H1 (cell line): ENCODE results near the gene PRMT5. TPM values are rescaled to one million over a fixed set of nuclear protein-coding genes. Genes with fewer than 3 reads are reported as not detected.

Experiments used
- CHD2 ChIP-seq: IDR thresholded peaks from 2 replicates; pipeline ENCODE4 v1.6.1; 2012; ENCODE audit warnings: low read length, improper control_type of control experiment
- EZH2 ChIP-seq: fragments of 200-600 bp; sonication (generic); IDR thresholded peaks from 2 replicates; pipeline ENCODE4 v1.7.1; 2012; ENCODE audit warnings: low read depth, mild to moderate bottlenecking, moderate library complexity, low read length, inconsistent platforms; ENCODE audit not compliant: severe bottlenecking
- HDAC2 ChIP-seq, 2 experiments: fragments of 300-600 bp in 1 of 2; sonication (generic) in 1 of 2; IDR thresholded peaks; 2 replicates each; pipeline ENCODE4 v1.6.1; 2011 to 2012; ENCODE audit warnings: low read depth in 2 of 2, low read length in 2 of 2, mild to moderate bottlenecking in 2 of 2, moderate library complexity in 2 of 2, borderline replicate concordance in 1 of 2, inconsistent platforms in 1 of 2
- SAP30 ChIP-seq: fragments of 300-600 bp; sonication (generic); IDR thresholded peaks from 2 replicates; pipeline ENCODE4 v1.7.1; 2012; ENCODE audit warnings: low read length, moderate library complexity, mild to moderate bottlenecking, inconsistent platforms; ENCODE audit not compliant: insufficient read depth, insufficient replicate concordance
- SRF ChIP-seq: IDR thresholded peaks from 2 replicates; pipeline ENCODE4 v1.6.1; 2011; ENCODE audit warnings: mild to moderate bottlenecking, low read depth, low read length, moderate library complexity
- YY1 ChIP-seq: IDR thresholded peaks from 2 replicates; pipeline ENCODE4 v1.6.1; 2011; ENCODE audit warnings: low read depth, mild to moderate bottlenecking, low read length
- polyA plus RNA-seq, 7 experiments: library from polyadenylated mRNA; depleted of rRNA in 3 of 7; stranded (reverse) in 5 of 7; unstranded in 2 of 7; fragments of >200 nt in 5 of 7; fragments of 200-250 nt in 2 of 7; gene quantifications; 1 replicate in 5 of 7; 2 replicates in 1 of 7; 4 replicates in 1 of 7; pipeline versions ENCODE4 v1.2.1 to v1.2.3, GENCODE V29; 2011 to 2013; ENCODE audit warnings: missing spikeins in 2 of 7, mixed read lengths in 2 of 7
- total RNA-seq: library from RNA; stranded (reverse); fragmentation: NEBNext Ultra II Directional; extraction: Animal tissue kit (Norgen Biotek cat#: 25700); gene quantifications from 2 replicates; pipeline ENCODE4 v1.2.1, GENCODE V29; 2021
- TF ChIP-seq, protein P1 (sequence below): IDR thresholded peaks from 2 replicates; pipeline ENCODE4 v1.6.1; 2012; ENCODE audit warnings: low read length, inconsistent platforms

The PRMT5 gene
- total and polyA plus RNA-seq, 2 of the 8 experiments (the other 6 are each of a cell fraction or from before 2014, with no cell fraction given), result 171 to 402 TPM

DNA sequence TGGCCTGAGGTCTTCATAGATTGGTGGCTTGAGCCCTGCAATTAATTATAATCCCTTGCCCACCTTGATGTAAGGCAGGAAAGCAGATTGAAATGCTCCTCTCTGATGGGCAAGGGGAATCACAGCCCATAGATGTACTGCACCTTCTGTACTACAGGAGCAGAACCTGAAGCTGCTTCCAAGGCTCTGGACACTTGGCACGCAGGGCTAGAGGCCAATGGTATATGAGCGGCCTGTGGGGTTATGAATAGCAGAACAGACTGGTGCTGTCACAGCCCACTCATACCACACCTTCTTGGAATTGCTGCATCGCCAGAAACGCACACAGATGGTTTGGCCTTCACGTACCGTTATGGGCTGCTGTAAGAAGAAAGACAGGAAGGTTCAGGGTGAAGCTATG, 8.5 kb downstream of the PRMT5 start (continued):
- TF ChIP-seq, protein P1, sequence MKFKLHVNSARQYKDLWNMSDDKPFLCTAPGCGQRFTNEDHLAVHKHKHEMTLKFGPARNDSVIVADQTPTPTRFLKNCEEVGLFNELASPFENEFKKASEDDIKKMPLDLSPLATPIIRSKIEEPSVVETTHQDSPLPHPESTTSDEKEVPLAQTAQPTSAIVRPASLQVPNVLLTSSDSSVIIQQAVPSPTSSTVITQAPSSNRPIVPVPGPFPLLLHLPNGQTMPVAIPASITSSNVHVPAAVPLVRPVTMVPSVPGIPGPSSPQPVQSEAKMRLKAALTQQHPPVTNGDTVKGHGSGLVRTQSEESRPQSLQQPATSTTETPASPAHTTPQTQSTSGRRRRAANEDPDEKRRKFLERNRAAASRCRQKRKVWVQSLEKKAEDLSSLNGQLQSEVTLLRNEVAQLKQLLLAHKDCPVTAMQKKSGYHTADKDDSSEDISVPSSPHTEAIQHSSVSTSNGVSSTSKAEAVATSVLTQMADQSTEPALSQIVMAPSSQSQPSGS, result no peak
- TF ChIP-seq SRF (no peak), HDAC2 (IDR thresholded peaks at IDR 0.05; ENCODE audit: borderline replicate concordance in 1 of 2, low read depth in 2 of 2, low read length in 2 of 2) (no peak), CHD2 (no peak), SAP30 (no peak), YY1 (no peak), EZH2 (no peak)
